ENCODE measurements around the gene HTT-AS.
"Not testable (repeated sequence)": the region's sequence is repeated elsewhere in the genome, so short reads cannot be mapped to it uniquely, and the experiment has no call there.

The HTT-AS gene

DNA sequence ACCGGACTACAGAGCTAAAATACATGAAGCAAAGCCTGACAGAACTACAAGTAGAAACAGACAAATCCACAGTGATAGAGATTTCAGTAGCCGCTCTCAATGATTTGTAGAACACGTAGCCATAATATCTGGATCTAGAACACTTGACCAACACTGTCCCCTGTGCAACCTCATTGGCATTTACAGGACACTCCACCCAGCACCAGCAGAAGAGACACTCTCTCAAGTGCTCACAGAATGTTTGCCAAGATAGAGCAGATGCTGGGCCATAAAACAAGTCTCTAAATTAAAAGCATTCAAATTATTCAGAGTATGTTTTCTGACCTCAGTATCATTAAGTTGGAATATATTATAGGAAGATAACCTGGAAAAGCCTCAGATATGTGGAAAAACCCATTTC lies 21.9 kb upstream of the HTT-AS start:
- no peak overlapping the region for H3K4me3 ChIP-seq (replicated peaks; ENCODE audit: low read depth, low read length)
- DNase-seq (ENCODE audit: extremely low read depth, low read depth), result no peak
- TF ChIP-seq CTCF (IDR thresholded peaks at IDR 0.05; ENCODE audit: low read depth, low read length, missing control alignments), result no peak

- H3K4me3 ChIP-seq (replicated peaks; ENCODE audit: low read depth, low read length); DNase-seq (ENCODE audit: extremely low read depth, low read depth): not testable (repeated sequence)
Measured at GRCh38 chr4:3094701-3095100, 20.4 kb upstream of the HTT-AS start.

DNA sequence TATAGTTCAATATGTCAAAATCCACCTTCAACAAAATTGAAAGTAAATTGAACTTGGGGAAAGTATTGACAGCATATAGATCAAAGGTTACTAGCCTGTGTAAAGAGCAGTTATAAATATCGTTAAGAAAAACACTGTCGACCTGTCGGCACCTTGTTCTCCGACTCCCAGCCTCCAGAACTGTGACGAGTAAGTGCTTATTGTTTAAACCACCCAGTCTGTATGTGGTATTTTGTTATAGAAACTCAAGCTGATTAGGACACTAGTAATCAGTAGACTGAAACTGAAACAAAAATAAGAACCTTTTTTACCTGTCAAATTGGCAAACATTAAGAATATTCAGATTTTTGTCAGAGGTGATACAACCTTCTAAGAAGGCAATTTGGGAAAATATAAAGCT lies 17.1 kb upstream of the HTT-AS start:
- TF ChIP-seq CTCF (IDR thresholded peaks at IDR 0.05; ENCODE audit: low read depth, low read length, missing control alignments), result no peak
- H3K4me3 ChIP-seq (replicated peaks; ENCODE audit: low read depth, low read length), result no peak overlapping the region
- no peak for DNase-seq (ENCODE audit: extremely low read depth, low read depth)

- TF ChIP-seq CTCF (IDR thresholded peaks at IDR 0.05; ENCODE audit: low read depth, low read length, missing control alignments), result no peak
- no peak for DNase-seq (ENCODE audit: extremely low read depth, low read depth)
- H3K4me3 ChIP-seq (replicated peaks; ENCODE audit: low read depth, low read length), result no peak overlapping the region
Measured at GRCh38 chr4:3087115-3087797, 12.9 kb upstream of the HTT-AS start.

GRCh38 chr4:3085948-3086670 lies 11.8 kb upstream of the HTT-AS start:
- TF ChIP-seq CTCF (IDR thresholded peaks at IDR 0.05; ENCODE audit: low read depth, low read length, missing control alignments), result no peak
- no peak overlapping the region for H3K4me3 ChIP-seq (replicated peaks; ENCODE audit: low read depth, low read length)
- no peak for DNase-seq (ENCODE audit: extremely low read depth, low read depth)

- TF ChIP-seq CTCF (IDR thresholded peaks at IDR 0.05; ENCODE audit: low read depth, low read length, missing control alignments), result no peak
- no peak for DNase-seq (ENCODE audit: extremely low read depth, low read depth)
Measured at GRCh38 chr4:3083732-3084131, 9.4 kb upstream of the HTT-AS start.

GRCh38 chr4:3082925-3083515 lies 8.7 kb upstream of the HTT-AS start:
- no peak for TF ChIP-seq CTCF (IDR thresholded peaks at IDR 0.05; ENCODE audit: low read depth, low read length, missing control alignments)
- H3K4me3 ChIP-seq (replicated peaks; ENCODE audit: low read depth, low read length), result no peak overlapping the region
- DNase-seq (ENCODE audit: extremely low read depth, low read depth), result no peak

More at GRCh38 chr4:3083732-3084131, 9.4 kb upstream of the HTT-AS start:
- no peak overlapping the region for H3K4me3 ChIP-seq (replicated peaks; ENCODE audit: low read depth, low read length)

Data from HFF-Myc (cell line).